Psoas muscle (tissue), 8 donors: ENCODE measurements around the gene TM9SF2. TPM values are rescaled to one million over a fixed set of nuclear protein-coding genes. Genes with fewer than 3 reads are reported as not detected.

ENCODE experiments used
- ATAC-seq, 4 donors: fragments of 200-7000 bp; cut with Tn5 transposase; one replicate each; pipeline ENCODE4 v1.9.1; 2020; ENCODE audit warnings: moderate library complexity in 3 of 4, mild to moderate bottlenecking in 2 of 4
- DNase-seq, 2 donors: peaks; one replicate each; pipeline ENCODE4 v3.0.0-alpha.2; 2020
- H3K27ac ChIP-seq: fragments of 200-600 bp; one replicate; pipeline ENCODE4 v1.8.0; 2022
- H3K27me3 ChIP-seq, 3 donors: fragments of 200-600 bp in 1 of 3; one replicate each; pipeline versions ENCODE4 v1.6.1 to v1.8.0; 2013 to 2022; ENCODE audit warnings: low read length in 2 of 3, mild to moderate bottlenecking in 2 of 3, moderate library complexity in 1 of 3; ENCODE audit not compliant: insufficient read depth in 3 of 3
- H3K36me3 ChIP-seq, 2 donors: fragments of 200-600 bp in 1 of 2; one replicate each; pipeline versions ENCODE4 v1.6.1 to v1.8.0; 2013 to 2022; ENCODE audit warnings: low read depth in 1 of 2, mild to moderate bottlenecking in 1 of 2, moderate library complexity in 1 of 2; ENCODE audit not compliant: insufficient read depth in 1 of 2
- H3K4me1 ChIP-seq: fragments of 200-600 bp; one replicate; pipeline ENCODE4 v1.8.0; 2022
- H3K4me3 ChIP-seq: fragments of 200-600 bp; one replicate; pipeline ENCODE4 v1.8.0; 2022; ENCODE audit warnings: mild to moderate bottlenecking
- H3K9me3 ChIP-seq: fragments of 200-600 bp; one replicate; pipeline ENCODE4 v1.8.0; 2022
- WGBS, 3 donors: extraction: QIAGEN DNeasy Blood & Tissue Kit; methylation state at CpG; one replicate each; pipeline versions ENCODE4 v1.1.6 to v1.1.7; 2013; 5-methylcytosine and 5-hydroxymethylcytosine counted together
- intact Hi-C, 2 donors: fragments of 100-400 bp; cut with DNase I; formaldehyde crosslinking; loops; one replicate each; pipeline versions ENCODE4 v1.11.0 to v1.14.2; 2022
- polyA plus RNA-seq, 3 donors: library from polyadenylated mRNA; stranded (reverse); fragments of 200-250 nt; gene quantifications; one replicate each; pipeline ENCODE4 v1.2.3, GENCODE V29; 2013
- total RNA-seq, 4 donors: library from RNA; stranded (reverse); fragmentation: NEBNext Ultra II Directional in 2 of 4; extraction: Animal tissue kit (Norgen Biotek cat#: 25700) in 2 of 4; gene quantifications; one replicate each; pipeline versions ENCODE4 v1.2.1 to v1.2.4, GENCODE V29; 2021 to 2023
- TF ChIP-seq, protein P1 (sequence below): fragments of 200-600 bp; IDR thresholded peaks from one replicate; pipeline ENCODE4 v1.8.0; 2022; ENCODE audit warnings: antibody characterized with exemption
- donor health status: healthy with polysubstance abuse.
- donor health status: DM: no; HTN: no; CAD: no; lungs with moderate emphysema.
- donor health status: Bipolar disorder and iron deficiency.
- donor health status: healthy.
- donor health status: DM: yes; HTN: yes; CAD: no.
- donor health status: DM: no; HTN: no; CAD: no.
- donor health status: DM: no; HTN: no; CAD: no.
- donor health status: DM: yes; HTN: yes; CAD: no.

Gene TM9SF2
- total and polyA plus RNA-seq, 7 donors, result 28.5 to 58.6 (median 42.3) TPM

DNA sequence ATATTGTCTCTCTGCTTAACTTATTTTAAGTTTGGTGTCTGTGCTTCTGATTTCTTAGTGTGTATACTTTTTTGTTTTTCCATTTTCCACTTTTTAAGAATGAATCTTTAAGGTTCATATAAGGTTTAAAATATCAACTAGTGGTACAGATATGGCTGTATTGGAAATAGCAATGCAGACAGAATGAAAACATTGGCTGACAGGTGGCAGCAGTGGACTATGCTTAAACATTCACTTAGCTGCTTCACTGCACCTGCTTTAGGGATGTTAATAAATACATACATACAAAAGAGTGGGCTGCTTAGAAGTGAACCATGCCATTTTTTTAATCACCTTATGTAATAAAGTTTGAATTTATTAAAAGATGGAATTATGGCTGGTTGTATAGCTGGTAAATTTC is 27.3 kb downstream of the TM9SF2 start:
- Histone ChIP-seq H3K4me3 (no peak overlapping the region), H3K27me3 (no peaks in the 10 kb centered on the region), H3K9me3 (no peaks in the 10 kb centered on the region), H3K27ac (no peak overlapping the region), H3K36me3 (peaks cover 6 to 57% of the 10 kb centered on the region in 2 donors), H3K4me1 (no peaks in the 10 kb centered on the region)
- TF ChIP-seq, protein P1, sequence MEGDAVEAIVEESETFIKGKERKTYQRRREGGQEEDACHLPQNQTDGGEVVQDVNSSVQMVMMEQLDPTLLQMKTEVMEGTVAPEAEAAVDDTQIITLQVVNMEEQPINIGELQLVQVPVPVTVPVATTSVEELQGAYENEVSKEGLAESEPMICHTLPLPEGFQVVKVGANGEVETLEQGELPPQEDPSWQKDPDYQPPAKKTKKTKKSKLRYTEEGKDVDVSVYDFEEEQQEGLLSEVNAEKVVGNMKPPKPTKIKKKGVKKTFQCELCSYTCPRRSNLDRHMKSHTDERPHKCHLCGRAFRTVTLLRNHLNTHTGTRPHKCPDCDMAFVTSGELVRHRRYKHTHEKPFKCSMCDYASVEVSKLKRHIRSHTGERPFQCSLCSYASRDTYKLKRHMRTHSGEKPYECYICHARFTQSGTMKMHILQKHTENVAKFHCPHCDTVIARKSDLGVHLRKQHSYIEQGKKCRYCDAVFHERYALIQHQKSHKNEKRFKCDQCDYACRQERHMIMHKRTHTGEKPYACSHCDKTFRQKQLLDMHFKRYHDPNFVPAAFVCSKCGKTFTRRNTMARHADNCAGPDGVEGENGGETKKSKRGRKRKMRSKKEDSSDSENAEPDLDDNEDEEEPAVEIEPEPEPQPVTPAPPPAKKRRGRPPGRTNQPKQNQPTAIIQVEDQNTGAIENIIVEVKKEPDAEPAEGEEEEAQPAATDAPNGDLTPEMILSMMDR, result no peak
- intact Hi-C loops, result no loop called here
- no peak for DNase-seq
- no peak for ATAC-seq

DNA sequence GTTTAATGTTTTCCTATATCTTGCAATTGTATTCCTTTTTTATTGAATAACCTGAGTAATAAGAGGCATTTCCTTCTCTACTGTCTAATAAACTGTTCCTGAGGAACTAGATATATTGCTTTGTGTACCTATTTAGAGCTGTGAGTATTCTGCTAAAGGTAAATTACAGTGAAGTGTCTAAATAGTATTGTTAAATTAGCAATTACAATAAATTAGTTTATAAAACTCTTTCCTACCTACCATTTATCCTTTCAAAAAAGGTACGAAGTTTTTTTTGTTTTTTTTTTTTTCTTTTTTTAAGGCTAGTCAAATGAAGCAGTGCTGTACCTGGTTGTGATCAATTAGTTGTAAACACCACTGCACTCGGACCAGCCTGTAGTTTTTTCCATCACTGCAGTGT is 34.8 kb downstream of the TM9SF2 start:
- peaks cover 0 to 54% of the 10 kb centered on the region in 2 donors for H3K36me3 ChIP-seq
- DNase-seq (no peak), ATAC-seq (no peak)
- TF ChIP-seq, protein P1, result no peak
- 90 to 94% (median 93%) methylated on average over 2 of the region's 2 CpGs for WGBS, 3 donors
- no peak overlapping the region for H3K27ac ChIP-seq
- no peak overlapping the region for H3K4me3 ChIP-seq
- intact Hi-C loops, result no loop called here
- H3K9me3 ChIP-seq, result no peaks in the 10 kb centered on the region
- no peaks in the 10 kb centered on the region for H3K27me3 ChIP-seq
- no peaks in the 10 kb centered on the region for H3K4me1 ChIP-seq

DNA sequence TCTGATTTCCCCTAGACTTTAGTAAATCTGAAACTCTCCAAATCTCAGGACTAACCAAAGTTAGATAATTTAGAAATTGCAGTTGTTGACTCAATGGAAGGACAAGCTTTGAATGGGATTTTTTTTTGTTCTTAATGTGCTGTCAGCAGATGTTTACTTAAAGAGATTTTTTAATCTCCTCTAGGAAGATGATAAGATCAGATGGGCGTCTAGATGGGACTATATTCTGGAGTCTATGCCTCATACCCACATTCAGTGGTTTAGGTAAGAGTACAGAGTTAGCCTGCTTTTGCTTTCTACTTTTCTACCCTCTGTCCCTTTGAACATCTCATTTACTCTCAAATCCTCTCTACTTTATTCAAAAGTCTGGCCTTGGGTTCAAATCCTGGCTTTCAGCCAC is 39.3 kb downstream of the TM9SF2 start:
- TF ChIP-seq, protein P1, result no peak
- no peaks in the 10 kb centered on the region for H3K27me3 ChIP-seq
- H3K4me3 ChIP-seq, result no peak overlapping the region
- no peak overlapping the region for H3K27ac ChIP-seq
- H3K36me3 ChIP-seq, result peaks cover 0 to 89% of the 10 kb centered on the region in 2 donors
- H3K4me1 ChIP-seq, result no peaks in the 10 kb centered on the region
- H3K9me3 ChIP-seq, result no peaks in the 10 kb centered on the region
- ATAC-seq, result no peak
- 96 to 100% (median 96%) methylated on average over 1 of the region's 1 CpG for WGBS, 3 donors
- no peak for DNase-seq
- intact Hi-C loops, result loop anchor here in 1 of 2 donors (10.0 kb wide), 1 partner anchor 1526 kb away; no protein-coding TSS in a partner anchor

DNA sequence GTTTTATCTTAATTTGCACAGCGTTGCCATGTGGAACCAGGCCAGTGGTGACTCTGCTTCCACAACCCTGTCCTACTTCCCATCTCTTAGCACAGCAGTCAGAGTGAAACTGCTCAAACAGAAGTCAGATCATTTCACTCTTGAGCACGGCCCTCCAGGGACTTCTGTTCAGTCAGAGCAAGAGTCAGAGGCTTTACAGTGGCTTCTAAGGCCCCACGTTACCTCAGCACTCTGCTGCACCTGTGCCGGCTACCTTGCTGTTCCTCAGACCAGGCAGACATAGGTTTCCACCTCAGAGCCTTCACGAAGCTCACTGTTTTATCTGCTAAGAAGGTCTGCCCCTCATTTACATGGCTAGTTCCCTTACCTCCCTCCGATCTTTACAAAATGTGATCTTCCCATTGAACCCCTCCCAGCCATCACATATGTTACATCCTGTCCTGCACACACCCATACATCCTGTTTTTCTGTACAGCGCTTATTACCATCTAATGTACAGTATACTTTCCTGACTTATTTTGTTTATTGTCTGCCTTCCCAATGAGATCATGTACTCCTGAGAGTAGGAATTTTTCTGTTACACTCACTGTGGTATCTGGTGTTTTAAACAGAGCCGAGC is 41.6 kb downstream of the TM9SF2 start:
- Histone ChIP-seq H3K4me1 (no peaks in the 10 kb centered on the region), H3K4me3 (no peak overlapping the region), H3K9me3 (no peaks in the 10 kb centered on the region), H3K27me3 (no peaks in the 10 kb centered on the region), H3K36me3 (peaks cover 2 to 96% of the 10 kb centered on the region in 2 donors), H3K27ac (no peak overlapping the region)
- DNase-seq (no peak), ATAC-seq (no peak)
- TF ChIP-seq, protein P1, result no peak
- intact Hi-C loops, result loop anchor here in 1 of 2 donors (10.0 kb wide), 1 partner anchor 1528 kb away; no protein-coding TSS in a partner anchor
- 85 to 89% (median 88%) methylated on average over 8 of the region's 8 CpGs for WGBS, 3 donors

DNA sequence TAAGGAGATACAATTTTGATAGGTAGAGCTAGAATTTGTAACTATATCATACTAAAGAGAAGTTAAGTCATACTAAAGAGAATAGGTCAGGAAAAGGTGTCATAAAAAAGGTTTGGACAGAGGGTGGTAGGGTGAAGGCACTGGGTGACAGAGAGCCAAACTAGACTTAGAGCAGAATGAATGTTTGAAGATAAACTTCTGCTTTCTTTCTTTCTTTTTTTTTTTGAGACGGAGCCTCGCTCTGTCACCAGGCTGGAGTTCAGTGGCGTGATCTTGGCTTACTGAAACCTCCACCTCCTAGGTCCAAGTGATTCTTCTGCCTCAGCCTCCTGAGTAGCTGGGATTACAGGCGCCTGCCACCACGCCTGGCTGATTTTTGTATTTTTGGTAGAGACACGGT is 44.1 kb downstream of the TM9SF2 start:
- ATAC-seq, result no peak
- no peak for DNase-seq

More for the DNA sequence above, 44.1 kb downstream of the TM9SF2 start:
- TF ChIP-seq, protein P1, result no peak
- Histone ChIP-seq H3K36me3 (peaks cover 6 to 98% of the 10 kb centered on the region in 2 donors), H3K27ac (no peak overlapping the region), H3K27me3 (no peaks in the 10 kb centered on the region), H3K9me3 (no peaks in the 10 kb centered on the region), H3K4me3 (no peak overlapping the region), H3K4me1 (no peaks in the 10 kb centered on the region)
- WGBS, 3 donors, result 94 to 97% (median 96%) methylated on average over 6 of the region's 6 CpGs
- intact Hi-C loops, result loop anchor here in 1 of 2 donors (10.0 kb wide), 1 partner anchor 1531 kb away; no protein-coding TSS in a partner anchor
